HCEC 1CT (cell line): ENCODE results near the gene CLCNKB.
"Not testable (repeated sequence)": the region's sequence is repeated elsewhere in the genome, so short reads cannot be mapped to it uniquely, and the experiment has no call there.

ENCODE experiments used
- DNase-seq: peaks from one replicate; pipeline ENCODE4 v3.0.0-alpha.2; 2017

The CLCNKB gene

DNA sequence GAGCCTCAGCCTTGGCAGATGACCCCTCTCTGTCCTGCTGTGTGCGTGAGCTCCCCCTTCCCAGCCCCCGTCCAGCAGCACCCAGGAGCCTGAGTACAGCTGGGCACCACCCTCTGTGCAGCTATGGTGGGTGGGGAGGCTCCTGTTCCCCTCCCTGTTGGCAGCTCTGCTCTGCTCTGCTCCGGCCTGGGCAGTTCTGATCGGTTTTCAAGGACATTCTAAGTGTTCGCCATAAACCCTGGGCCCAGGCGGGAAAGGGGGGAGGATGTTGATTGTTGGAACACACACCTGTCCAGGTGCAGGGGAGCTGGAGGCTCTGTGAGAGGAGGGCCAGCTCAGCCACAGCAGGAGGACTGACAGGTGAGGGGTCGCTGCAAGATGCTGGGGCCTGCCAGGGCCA lies at the start of gene CLCNKB:
Gene CLCNKB, plus strand, starts transcription at position 262 of the 400 bp plus-strand sequence. CDS start 711 bp downstream, outside the sequence.
- no peak for DNase-seq

DNA sequence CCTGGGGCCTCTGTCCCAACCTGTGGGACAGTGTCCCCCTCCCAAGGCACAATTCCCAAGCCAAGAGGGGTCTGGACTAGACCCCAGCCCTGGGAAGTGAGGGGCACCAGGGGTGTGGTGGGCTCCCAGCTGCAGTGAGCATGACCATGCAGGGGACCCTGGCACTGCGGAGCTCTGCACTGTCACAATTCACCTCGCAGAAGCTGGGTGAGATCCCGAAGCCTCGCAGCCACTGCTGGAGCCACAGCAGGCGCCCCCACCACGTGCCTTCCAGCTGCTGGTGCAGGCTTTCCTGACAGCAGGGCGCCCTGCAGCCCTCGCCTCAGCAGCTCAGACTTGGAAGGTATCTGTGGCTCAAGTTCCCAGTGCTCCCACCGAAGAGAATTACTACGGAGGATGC lies 49.5 kb upstream of the CLCNKB start:
- DNase-seq = no peak

DNA sequence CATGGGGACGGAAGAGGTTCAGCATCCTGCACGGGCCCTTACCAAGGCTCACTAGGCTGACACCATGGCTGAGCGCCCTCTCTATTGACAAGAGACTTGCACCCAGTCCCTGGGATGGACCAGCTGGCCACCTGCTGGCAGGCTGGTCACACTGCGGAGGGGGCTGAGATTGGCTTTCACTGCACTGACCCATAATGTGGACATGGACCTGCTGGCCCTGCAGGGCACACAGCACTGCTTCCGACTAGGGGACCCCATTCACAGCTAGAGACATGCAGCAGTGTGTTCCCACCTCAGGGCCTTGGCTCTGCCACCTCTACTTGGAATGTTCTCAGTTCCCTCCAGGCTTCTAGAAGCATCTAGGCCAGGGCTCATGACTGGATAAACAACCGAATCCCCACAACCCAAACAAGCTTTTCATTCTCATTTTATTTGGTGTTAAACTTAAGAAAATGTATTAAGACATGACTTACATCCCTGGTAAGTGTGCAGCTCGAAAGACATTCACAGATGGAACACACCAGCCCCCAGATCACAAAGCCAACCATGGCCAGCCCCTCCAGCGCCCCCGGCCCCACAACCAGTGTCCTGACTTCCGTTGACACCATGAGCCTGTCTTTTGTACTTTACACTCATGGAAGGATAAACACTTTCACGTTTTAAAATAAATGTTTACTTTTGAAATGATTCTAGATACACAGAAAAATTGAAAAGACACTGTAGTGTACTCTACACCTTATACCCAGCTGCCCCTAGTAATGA lies 48.8 kb upstream of the CLCNKB start:
- peak; percentile 72 for DNase-seq

DNA sequence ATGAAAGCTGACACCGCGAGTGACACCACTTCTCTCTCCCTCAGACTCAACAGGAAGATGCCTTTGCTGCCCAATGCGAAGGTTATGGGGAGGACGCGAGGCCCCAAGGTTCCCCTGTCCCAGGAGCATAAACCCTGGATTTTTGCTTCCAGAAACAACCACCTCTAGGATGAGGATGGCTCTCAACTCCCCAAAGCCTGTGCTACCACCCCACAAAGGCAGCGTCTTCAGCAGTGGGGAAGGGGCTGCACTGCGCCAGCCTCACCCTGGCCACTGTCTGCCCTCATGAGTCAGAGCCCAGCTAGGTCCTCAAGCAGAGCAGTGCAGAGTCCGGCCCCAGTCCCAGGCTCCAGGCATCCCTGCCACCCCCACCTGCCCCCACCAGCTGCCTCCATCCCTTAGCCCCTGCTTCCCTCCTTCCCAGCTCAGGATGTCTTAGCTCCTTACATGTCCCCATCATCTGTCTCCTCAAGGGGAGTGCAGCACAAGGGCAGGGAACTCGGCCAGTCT lies 46.5 kb upstream of the CLCNKB start:
- DNase-seq = no peak

DNA sequence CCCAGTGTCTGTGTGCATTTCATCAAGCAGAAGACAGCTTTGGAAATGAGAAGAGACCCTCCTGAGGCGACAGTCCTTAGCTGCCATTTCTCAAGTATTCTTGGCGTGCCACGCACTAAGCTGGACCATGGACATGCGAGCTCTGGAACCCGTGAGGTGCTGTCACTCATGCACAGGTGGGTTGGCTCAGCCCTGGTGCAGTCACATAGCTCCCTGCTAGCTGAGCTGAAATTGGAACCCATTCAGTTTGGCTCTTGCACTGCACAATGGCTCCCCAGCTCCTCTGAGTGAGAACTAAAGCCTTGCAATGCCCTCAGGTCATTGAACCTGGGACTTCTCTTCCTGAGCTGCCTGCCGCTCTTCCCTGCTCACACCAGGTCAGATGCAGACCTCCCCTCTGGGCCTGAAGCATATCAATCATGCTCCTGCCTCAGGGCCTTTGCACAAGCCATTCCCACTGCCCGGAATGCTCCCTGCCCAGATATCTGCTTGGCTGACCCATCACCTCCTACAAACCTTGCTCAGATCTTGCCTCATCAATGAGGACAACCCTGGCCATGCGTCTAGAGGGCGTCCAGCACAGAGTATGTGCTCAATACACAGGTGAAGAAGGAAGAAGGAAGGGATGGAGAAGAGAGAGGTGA lies 45.8 kb upstream of the CLCNKB start:
- no peak for DNase-seq

- no peak for DNase-seq
Observed at GRCh38 chr1:15998929-15999328, 44.7 kb upstream of the CLCNKB start.

DNA sequence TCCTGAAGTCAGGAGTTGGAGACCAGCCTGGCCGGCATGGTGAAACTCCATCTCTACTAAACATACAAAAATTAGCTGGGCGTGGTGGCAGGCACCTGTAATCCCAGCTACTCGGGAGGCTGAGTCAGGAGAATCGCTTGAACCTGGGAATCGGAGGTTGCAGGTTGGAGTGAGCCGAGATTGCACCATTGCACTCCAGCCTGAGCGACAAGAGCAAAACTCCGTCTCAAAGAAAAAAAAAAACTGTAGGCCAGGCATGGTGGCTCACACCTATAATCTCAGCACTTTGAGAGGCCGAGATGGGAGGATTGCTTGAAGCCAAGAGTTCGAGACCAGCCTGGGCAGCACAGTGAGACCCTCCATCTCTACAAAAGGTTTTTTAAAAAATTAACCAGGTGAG lies 42.3 kb upstream of the CLCNKB start:
- not testable (repeated sequence) for DNase-seq

- DNase-seq = no peak
Observed at GRCh38 chr1:16005597-16005996, 38.0 kb upstream of the CLCNKB start.

DNA sequence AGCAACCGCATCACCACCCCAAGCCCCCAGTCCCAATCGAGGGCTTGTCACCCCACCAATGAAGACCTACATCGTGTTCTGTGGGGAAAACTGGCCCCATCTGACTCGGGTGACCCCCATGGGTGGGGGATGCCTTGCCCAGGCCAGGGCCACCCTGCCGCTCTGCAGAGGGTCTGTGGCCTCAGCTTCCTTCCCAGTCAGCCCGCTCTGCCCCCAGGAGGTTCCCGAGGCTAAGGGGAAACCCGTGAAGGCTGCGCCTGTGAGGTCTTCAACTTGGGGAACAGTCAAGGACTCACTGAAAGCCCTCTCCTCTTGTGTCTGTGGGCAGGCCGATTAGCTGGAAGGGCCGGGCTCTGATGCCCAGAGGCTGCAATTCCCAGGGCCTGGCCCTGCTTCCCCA lies 37.6 kb upstream of the CLCNKB start:
- DNase-seq = no peak

DNA sequence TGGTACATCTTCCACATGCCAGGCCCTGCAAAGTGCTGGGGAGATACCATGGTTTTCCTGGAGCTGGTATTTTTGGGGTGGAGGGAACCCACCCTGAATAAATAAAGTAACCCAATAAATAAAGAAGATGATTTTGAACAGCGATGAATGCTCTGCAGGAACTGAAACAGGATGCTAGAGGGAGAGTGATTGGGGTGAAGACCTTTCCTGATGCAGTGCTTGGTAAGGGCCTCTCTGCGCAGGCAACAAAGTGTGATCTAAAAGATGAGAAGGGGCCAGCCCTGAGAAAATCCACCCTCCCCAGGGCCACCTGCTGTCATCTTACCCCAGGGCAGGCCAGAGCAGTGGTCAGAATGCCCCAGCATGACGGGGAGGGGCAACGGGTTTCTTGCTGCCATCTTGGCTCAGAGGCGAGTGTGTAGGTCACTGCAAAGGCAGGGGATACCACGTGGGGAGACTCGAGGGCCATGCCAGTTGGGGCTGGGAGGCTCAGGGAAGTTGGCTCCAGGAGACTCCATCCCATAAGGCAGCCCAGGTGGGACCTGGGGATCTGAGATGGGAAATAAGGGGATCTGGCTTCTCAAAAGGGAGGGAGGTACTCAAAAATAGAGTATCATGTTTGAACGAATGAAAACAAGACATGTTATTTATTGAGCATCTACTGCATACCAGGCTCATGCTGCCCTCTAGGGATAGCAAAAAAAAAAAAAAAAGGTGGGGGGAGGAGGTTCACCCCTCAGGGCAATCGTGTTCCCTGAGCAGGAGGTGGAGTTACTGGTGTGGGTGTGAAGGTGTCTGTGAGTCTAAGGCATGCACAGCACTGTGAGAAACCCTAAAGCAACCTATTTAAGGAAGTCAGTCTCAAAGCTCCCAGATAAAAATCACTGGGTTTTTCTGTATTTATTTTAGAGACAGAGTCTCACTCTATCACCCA lies 36.8 kb upstream of the CLCNKB start:
- no peak for DNase-seq

DNA sequence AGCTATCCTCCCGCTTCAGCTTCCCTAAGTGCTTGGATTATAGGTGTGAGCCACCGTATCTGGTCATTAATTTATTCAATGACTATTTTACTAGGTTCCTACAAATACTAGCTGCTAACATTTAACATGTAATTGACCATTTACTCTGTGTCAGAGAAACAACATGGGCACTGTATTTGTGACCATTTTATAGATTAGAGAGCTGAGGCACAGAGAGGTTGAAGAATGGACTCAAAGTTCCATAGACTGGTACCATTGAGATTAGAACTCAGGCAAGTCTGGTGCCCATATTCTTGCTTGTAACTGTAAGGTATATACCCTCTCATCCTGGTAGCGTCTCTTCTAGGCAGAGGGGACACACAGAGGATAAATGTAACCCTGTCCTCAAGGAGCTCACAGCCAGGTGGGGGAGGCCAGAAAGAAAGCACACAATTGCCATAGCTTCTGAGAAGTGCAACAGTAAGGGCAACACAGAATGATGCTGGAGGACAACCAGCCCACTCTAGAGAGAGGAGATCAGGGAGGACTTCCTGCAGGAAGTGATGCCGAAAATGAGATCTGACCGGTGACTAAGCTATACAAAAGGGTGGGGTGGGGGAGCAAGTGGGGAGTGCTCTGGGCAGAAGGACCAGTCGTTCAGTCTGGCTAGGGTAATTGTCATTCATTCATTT lies 35.8 kb upstream of the CLCNKB start:
- no peak for DNase-seq

DNA sequence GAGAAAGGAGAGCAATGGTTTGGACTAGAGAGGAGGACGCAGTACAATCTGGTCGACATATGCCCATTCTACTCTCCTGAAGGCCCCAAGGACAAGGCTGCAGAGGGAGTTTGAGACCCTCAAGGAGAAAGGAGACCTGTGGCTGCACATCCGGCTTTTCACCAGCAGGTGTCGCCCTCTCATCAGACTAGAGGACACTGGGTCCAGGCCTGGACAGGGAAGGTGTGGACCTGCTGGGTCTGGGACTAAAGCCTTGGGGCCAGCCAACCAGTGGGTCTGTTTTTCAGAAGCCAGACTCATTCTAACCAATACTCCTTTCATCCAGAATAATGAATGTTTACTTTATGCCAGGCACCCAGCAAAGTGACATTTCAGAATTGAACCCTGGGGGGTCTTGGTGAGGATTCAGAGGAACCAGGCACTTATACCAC lies 34.5 kb upstream of the CLCNKB start:
- peak; percentile 55 for DNase-seq

- no peak for DNase-seq
Observed at GRCh38 chr1:16009678-16010077, 33.9 kb upstream of the CLCNKB start.

DNA sequence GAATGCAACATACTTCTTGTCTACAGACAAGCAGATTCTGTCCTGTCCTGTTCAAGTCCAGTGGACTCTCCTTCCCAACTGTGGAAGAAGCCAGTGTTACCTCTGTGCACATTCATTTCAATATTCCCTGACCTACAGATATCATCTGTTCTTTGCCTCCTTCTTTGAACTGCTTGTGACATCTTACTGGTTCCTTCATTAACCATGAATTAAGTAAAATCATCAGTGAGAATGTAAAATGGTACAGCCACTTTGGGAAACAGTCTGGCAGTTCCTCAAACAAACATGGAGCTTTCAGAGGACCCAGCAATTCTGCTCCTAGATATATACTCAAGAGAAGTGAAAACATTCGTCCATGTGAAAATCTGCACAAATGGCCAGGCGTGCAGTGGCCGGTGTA lies 32.7 kb upstream of the CLCNKB start:
- DNase-seq = no peak

GRCh38 chr1:16011936-16012589 lies 31.5 kb upstream of the CLCNKB start:
- DNase-seq = no peak

GRCh38 chr1:16012590-16013219 lies 30.9 kb upstream of the CLCNKB start:
- DNase-seq = peak; percentile 45

- DNase-seq = peak; percentile 59
Observed at GRCh38 chr1:16013220-16013907, 30.2 kb upstream of the CLCNKB start.

GRCh38 chr1:16013908-16014258 lies 29.7 kb upstream of the CLCNKB start:
- DNase-seq = no peak

- DNase-seq = no peak
Observed at GRCh38 chr1:16014509-16015482, 28.8 kb upstream of the CLCNKB start.

DNA sequence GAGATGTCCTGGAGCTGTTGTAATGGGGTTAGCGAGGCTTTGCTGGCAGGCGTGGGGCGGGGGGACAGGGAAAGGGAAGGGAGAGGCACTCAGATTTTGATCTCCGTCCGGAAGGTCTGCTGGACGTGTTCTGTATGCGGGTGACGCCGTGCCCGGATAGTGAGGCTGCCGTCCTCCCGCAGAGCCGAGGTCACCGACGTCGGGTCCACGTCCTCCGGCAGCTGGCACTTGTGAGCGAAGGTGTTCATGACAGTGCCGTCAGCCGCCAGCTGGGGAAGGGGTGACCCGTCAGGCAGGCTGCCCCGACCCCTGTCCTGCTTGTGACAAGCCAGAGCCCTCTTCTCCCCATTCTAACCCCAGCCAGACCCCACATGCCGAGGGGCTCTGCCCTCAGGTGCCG lies 28.1 kb upstream of the CLCNKB start:
- no peak for DNase-seq
